Measurements from ENCODE around the gene TSPAN11. TPM values are rescaled to one million over a fixed set of nuclear protein-coding genes. Genes with fewer than 3 reads are reported as not detected.

Gene TSPAN11
- total and polyA plus RNA-seq, 2 of the 4 experiments (the other 2 are of a cell fraction), result 0.18 to 0.26 TPM

- Histone ChIP-seq H2AK9ac (replicated peaks; ENCODE audit: low read depth, low read length, poor library complexity) (no peak overlapping the region), H3K4me2 (ENCODE audit: low read depth, low read length) (no peak overlapping the region), H3K23ac (ENCODE audit: low read depth, low read length) (no peak overlapping the region), H3K36me3 (ENCODE audit: control insufficient read depth, insufficient read depth, low read length) (no peaks in the 10 kb centered on the region), H4K91ac (ENCODE audit: insufficient read depth, low read depth, low read length) (no peak overlapping the region), H3K9me1 (ENCODE audit: insufficient read depth, low read length) (no peaks in the 10 kb centered on the region; the same call in 1 of the 2 replicates), H3K27me3 (ENCODE audit: control insufficient read depth, insufficient read depth, low read length) (peaks cover 9% of the 10 kb centered on the region; the same call in 1 of the 2 replicates), H2BK15ac (ENCODE audit: low read depth, low read length) (no peak overlapping the region), H3K4ac (ENCODE audit: low read depth, low read length) (no peak overlapping the region), H3K56ac (ENCODE audit: extremely low read depth, insufficient read depth, low read length) (no peak overlapping the region), H3K4me1 (ENCODE audit: control insufficient read depth, insufficient read depth, low read length) (no peaks in the 10 kb centered on the region), H3K9ac (ENCODE audit: low read depth, low read length) (no peak overlapping the region), H3K18ac (ENCODE audit: low read depth, low read length) (no peak overlapping the region), H4K5ac (ENCODE audit: low read depth, low read length) (no peak overlapping the region), H2AFZ (replicated peaks; ENCODE audit: low read length, poor library complexity) (no peak overlapping the region), H2AK5ac (ENCODE audit: low read depth, low read length) (no peak overlapping the region), H4K20me1 (ENCODE audit: insufficient read depth, low read length) (no peaks in the 10 kb centered on the region), H2BK5ac (ENCODE audit: low read depth, low read length, poor library complexity, severe bottlenecking) (no peak overlapping the region), H3K4me3 (ENCODE audit: insufficient read depth, low read depth, low read length) (no peak overlapping the region), H2BK20ac (ENCODE audit: low read depth, low read length) (no peak overlapping the region), H4K8ac (ENCODE audit: low read depth in 2 of 2, low read length in 2 of 2) (no peak overlapping the region), H3K14ac (replicated peaks; ENCODE audit: low read depth, low read length) (no peak overlapping the region), H3K27ac (ENCODE audit: insufficient read depth, low read length) (no peak overlapping the region), H3K9me3 (ENCODE audit: control insufficient read depth, insufficient read depth, low read length) (no peaks in the 10 kb centered on the region), H3K79me1 (ENCODE audit: low read depth in 1 of 2, low read length in 2 of 2) (no peaks in the 10 kb centered on the region), H2BK120ac (ENCODE audit: low read depth, low read length) (no peak overlapping the region)
- no TSS peak for BruUV-seq (replicated peaks)
- no peak for TF ChIP-seq RAD21 (IDR thresholded peaks at IDR 0.05; ENCODE audit: low read length)
- no peak for TF ChIP-seq FOS (IDR thresholded peaks at IDR 0.05; ENCODE audit: low read depth, low read length)
- TF ChIP-seq CHD1 (IDR thresholded peaks at IDR 0.05; ENCODE audit: low read depth, low read length), result no peak
- no peak for TF ChIP-seq POLR2A (IDR thresholded peaks at IDR 0.05; ENCODE audit: low read depth, low read length)
- no peak for TF ChIP-seq RCOR1 (IDR thresholded peaks at IDR 0.05; ENCODE audit: insufficient replicate concordance, low read length)
- TF ChIP-seq MAZ (IDR thresholded peaks at IDR 0.05; ENCODE audit: borderline replicate concordance, low read depth, low read length), result no peak
- no peak for TF ChIP-seq BHLHE40 (IDR thresholded peaks at IDR 0.05; ENCODE audit: low read depth, low read length)
- TF ChIP-seq SMC3 (IDR thresholded peaks at IDR 0.05; ENCODE audit: low read depth, low read length), result no peak
- TF ChIP-seq CEBPB (IDR thresholded peaks at IDR 0.05; ENCODE audit: low read depth, low read length), result no peak
- no peak for TF ChIP-seq USF2 (IDR thresholded peaks at IDR 0.05; ENCODE audit: low read depth, low read length)
- TF ChIP-seq MAFK (IDR thresholded peaks at IDR 0.05; ENCODE audit: low read depth, low read length), result no peak
- no peak for TF ChIP-seq NFE2L2 (IDR thresholded peaks at IDR 0.05; ENCODE audit: low read depth, low read length)
- no peak for TF ChIP-seq MXI1 (IDR thresholded peaks at IDR 0.05; ENCODE audit: borderline replicate concordance, low read depth, low read length)
- TF ChIP-seq CTCF (conservative IDR thresholded peaks at IDR 0.05; ENCODE audit: low read depth, low read length), result no peak
- TF ChIP-seq RFX5 (IDR thresholded peaks at IDR 0.05; ENCODE audit: low read depth, low read length), result no peak
- no peak for TF ChIP-seq ELK1 (IDR thresholded peaks at IDR 0.05; ENCODE audit: borderline replicate concordance, low read depth, low read length)
- ATAC-seq (ENCODE audit: low read depth) (no peak), DNase-seq (no peak)
- in situ Hi-C loops (cut with MboI; ENCODE audit: low sequenced_read_pairs) (no loop called here), intact Hi-C loops (cut with micrococcal nuclease) (no loop called here), dilution Hi-C loops (cut with HindIII; ENCODE audit: low sequenced_read_pairs, unreplicated experiment) (no loop called here)
- CTCF ChIA-PET, result no interaction called here
- POLR2A ChIA-PET (ENCODE audit: unreplicated experiment), result no interaction called here
- WGBS, 2 experiments (ENCODE audit: extremely low coverage in 2 of 2, insufficient read length in 1 of 2), result 83% methylated on average over 7 of the region's 13 CpGs; no CpG with 5 or more reads in 1 of the 2 experiments
These were observed 88.7 kb downstream of the TSPAN11 start for GRCh38 chr12:31015215-31015614.

Data from IMR-90 (cell line).